ENCODE measurements around the gene PTPN5. TPM values are rescaled to one million over a fixed set of nuclear protein-coding genes. Genes with fewer than 3 reads are reported as not detected.

Gene PTPN5
- polyA plus RNA-seq, 3 donors = 0.32 to 0.72 (median 0.46) TPM

GRCh38 chr11:18774801-18775200 is 16.8 kb downstream of the PTPN5 start:
- DNase-seq (ENCODE audit: low read depth in 3 of 3, low spot score in 2 of 3) = no peak

GRCh38 chr11:18773681-18774080 is 17.9 kb downstream of the PTPN5 start:
- no peak for DNase-seq (ENCODE audit: low read depth in 3 of 3, low spot score in 2 of 3)

GRCh38 chr11:18773104-18773503 is 18.5 kb downstream of the PTPN5 start:
- no peak for DNase-seq (ENCODE audit: low read depth in 3 of 3, low spot score in 2 of 3)

GRCh38 chr11:18772211-18772610 is 19.4 kb downstream of the PTPN5 start:
- no peak for DNase-seq (ENCODE audit: low read depth in 3 of 3, low spot score in 2 of 3)

- DNase-seq (ENCODE audit: low read depth in 3 of 3, low spot score in 2 of 3) = no peak
Observed at GRCh38 chr11:18771266-18772035, 20.1 kb downstream of the PTPN5 start.

GRCh38 chr11:18770479-18771125 is 21.0 kb downstream of the PTPN5 start:
- no peak for DNase-seq (ENCODE audit: low read depth in 3 of 3, low spot score in 2 of 3)

GRCh38 chr11:18769802-18770456 is 21.7 kb downstream of the PTPN5 start:
- DNase-seq (ENCODE audit: low read depth in 3 of 3, low spot score in 2 of 3) = no peak

- no peak for DNase-seq (ENCODE audit: low read depth in 3 of 3, low spot score in 2 of 3)
Observed at GRCh38 chr11:18768978-18769377, 22.6 kb downstream of the PTPN5 start.

GRCh38 chr11:18768472-18768901 is 23.1 kb downstream of the PTPN5 start:
- DNase-seq (ENCODE audit: low read depth in 3 of 3, low spot score in 2 of 3) = no peak

GRCh38 chr11:18766015-18766414 is 25.6 kb downstream of the PTPN5 start:
- DNase-seq (ENCODE audit: low read depth in 3 of 3, low spot score in 2 of 3) = no peak

GRCh38 chr11:18765554-18765953 is 26.0 kb downstream of the PTPN5 start:
- DNase-seq (ENCODE audit: low read depth in 3 of 3, low spot score in 2 of 3) = no peak

GRCh38 chr11:18761741-18762140 is 29.9 kb downstream of the PTPN5 start:
- no peak for DNase-seq (ENCODE audit: low read depth in 3 of 3, low spot score in 2 of 3)

GRCh38 chr11:18761144-18761543 is 30.5 kb downstream of the PTPN5 start:
- no peak for DNase-seq (ENCODE audit: low read depth in 3 of 3, low spot score in 2 of 3)

GRCh38 chr11:18757811-18758210 is 33.8 kb downstream of the PTPN5 start:
- DNase-seq (ENCODE audit: low read depth in 3 of 3, low spot score in 2 of 3) = peak in 2 of 3 donors; percentile 2 to 6

- DNase-seq (ENCODE audit: low read depth in 3 of 3, low spot score in 2 of 3) = no peak
Observed at GRCh38 chr11:18756889-18757288, 34.7 kb downstream of the PTPN5 start.

GRCh38 chr11:18754308-18754707 is 37.3 kb downstream of the PTPN5 start:
- DNase-seq (ENCODE audit: low read depth in 3 of 3, low spot score in 2 of 3) = no peak

- DNase-seq (ENCODE audit: low read depth in 3 of 3, low spot score in 2 of 3) = no peak
Observed at GRCh38 chr11:18752502-18752901, 39.1 kb downstream of the PTPN5 start.

GRCh38 chr11:18750944-18751343 is 40.7 kb downstream of the PTPN5 start:
- no peak for DNase-seq (ENCODE audit: low read depth in 3 of 3, low spot score in 2 of 3)

GRCh38 chr11:18749681-18750319 is 41.8 kb downstream of the PTPN5 start:
- DNase-seq (ENCODE audit: low read depth in 3 of 3, low spot score in 2 of 3) = no peak

GRCh38 chr11:18748766-18749365 is 42.7 kb downstream of the PTPN5 start:
- no peak for DNase-seq (ENCODE audit: low read depth in 3 of 3, low spot score in 2 of 3)

GRCh38 chr11:18745251-18745650 is 46.3 kb downstream of the PTPN5 start:
- no peak for DNase-seq (ENCODE audit: low read depth in 3 of 3, low spot score in 2 of 3)
